Right cardiac atrium (tissue), 5 donors: ENCODE data around the gene TPM4. TPM values are rescaled to one million over a fixed set of nuclear protein-coding genes. Genes with fewer than 3 reads are reported as not detected.

Experiments used
- ATAC-seq, 2 donors: fragments of 200-7000 bp; cut with Tn5 transposase; one replicate each; pipeline versions ENCODE4 v1.8.0 to v1.9.1; 2020; ENCODE audit warnings: moderate library complexity in 2 of 2, mild to moderate bottlenecking in 1 of 2
- DNase-seq, 3 donors: peaks; one replicate each; pipeline ENCODE4 v3.0.0-alpha.2; 2020
- H3K27ac ChIP-seq: one replicate; pipeline ENCODE4 v1.5.1; 2013; ENCODE audit warnings: mild to moderate bottlenecking, low read length, control low read depth, moderate library complexity
- H3K27me3 ChIP-seq: one replicate; pipeline ENCODE4 v1.6.1; 2013; ENCODE audit not compliant: control insufficient read depth, insufficient read depth
- H3K4me1 ChIP-seq: one replicate; pipeline ENCODE4 v1.6.1; 2013; ENCODE audit warnings: low read length; ENCODE audit not compliant: control insufficient read depth, insufficient read depth
- H3K4me3 ChIP-seq: one replicate; pipeline ENCODE4 v1.5.1; 2013; ENCODE audit warnings: low read length, control low read depth
- H3K9me3 ChIP-seq: one replicate; pipeline ENCODE4 v1.6.1; 2013; ENCODE audit warnings: low read length; ENCODE audit not compliant: control insufficient read depth
- WGBS: extraction: QIAGEN DNeasy Blood & Tissue Kit; methylation state at CpG from one replicate; pipeline ENCODE4 v1.1.7; 2013; 5-methylcytosine and 5-hydroxymethylcytosine counted together
- intact Hi-C, 4 donors: fragments of 100-400 bp; cut with DNase I; formaldehyde crosslinking; loops; one replicate each; pipeline versions ENCODE4 v1.11.0 to v1.14.0; 2022 to 2023
- polyA plus RNA-seq: library from polyadenylated mRNA; stranded (reverse); fragments of 200-250 nt; gene quantifications from one replicate; pipeline ENCODE4 v1.2.3, GENCODE V29; 2013
- total RNA-seq, 4 donors: library from RNA; stranded (reverse); fragmentation: NEBNext Ultra II Directional; extraction: Animal tissue kit (Norgen Biotek cat#: 25700); gene quantifications; one replicate each; pipeline ENCODE4 v1.2.1, GENCODE V29; 2021
- donor health status: healthy with polysubstance abuse.
- donor health status: DM: no; HTN: yes; CAD: no.
- donor health status: DM: no; HTN: no; CAD: no.
- donor health status: DM: no; HTN: yes; CAD: no; lungs with severe emphysema.
- donor health status: DM: yes; HTN: yes; CAD: no.

The TPM4 gene
- total and polyA plus RNA-seq, 5 donors: 87.7 to 226 (median 135) TPM

- no peak for ATAC-seq
Measured at GRCh38 chr19:16041991-16042386, 34.3 kb upstream of the TPM4 start.

GRCh38 chr19:16042533-16043085 lies 33.7 kb upstream of the TPM4 start:
- ATAC-seq: no peak

More at GRCh38 chr19:16041991-16042386, 34.3 kb upstream of the TPM4 start:
- H3K27me3 ChIP-seq: no peaks in the 10 kb centered on the region
- 63% methylated on average over 9 of the region's 9 CpGs for WGBS
- H3K27ac ChIP-seq: no peak overlapping the region
- no peak for DNase-seq
- H3K9me3 ChIP-seq: no peaks in the 10 kb centered on the region
- intact Hi-C loops: loop anchor here (1.0 to 5.0 kb wide), 4 partner anchors 135 to 141 kb away; no protein-coding TSS in a partner anchor
- no peak overlapping the region for H3K4me3 ChIP-seq
- no peaks in the 10 kb centered on the region for H3K4me1 ChIP-seq

GRCh38 chr19:16043156-16043757 lies 33.0 kb upstream of the TPM4 start:
- intact Hi-C loops: loop anchor here in 2 of 4 donors (5.0 kb wide), 2 partner anchors 134 to 139 kb away; no protein-coding TSS in a partner anchor
- no peak for ATAC-seq
- no peaks in the 10 kb centered on the region for H3K9me3 ChIP-seq
- no peaks in the 10 kb centered on the region for H3K27me3 ChIP-seq
- H3K27ac ChIP-seq: no peak overlapping the region
- DNase-seq: no peak
- H3K4me3 ChIP-seq: no peak overlapping the region
- WGBS: 49% methylated on average over 2 of the region's 2 CpGs
- H3K4me1 ChIP-seq: no peaks in the 10 kb centered on the region

More at GRCh38 chr19:16042533-16043085, 33.7 kb upstream of the TPM4 start:
- Histone ChIP-seq H3K4me3 (no peak overlapping the region), H3K27ac (no peak overlapping the region), H3K9me3 (no peaks in the 10 kb centered on the region), H3K4me1 (no peaks in the 10 kb centered on the region), H3K27me3 (no peaks in the 10 kb centered on the region)
- no peak for DNase-seq
- 36% methylated on average over 4 of the region's 4 CpGs for WGBS
- intact Hi-C loops: loop anchor here in 2 of 4 donors (5.0 kb wide), 2 partner anchors 135 to 140 kb away; no protein-coding TSS in a partner anchor

DNA sequence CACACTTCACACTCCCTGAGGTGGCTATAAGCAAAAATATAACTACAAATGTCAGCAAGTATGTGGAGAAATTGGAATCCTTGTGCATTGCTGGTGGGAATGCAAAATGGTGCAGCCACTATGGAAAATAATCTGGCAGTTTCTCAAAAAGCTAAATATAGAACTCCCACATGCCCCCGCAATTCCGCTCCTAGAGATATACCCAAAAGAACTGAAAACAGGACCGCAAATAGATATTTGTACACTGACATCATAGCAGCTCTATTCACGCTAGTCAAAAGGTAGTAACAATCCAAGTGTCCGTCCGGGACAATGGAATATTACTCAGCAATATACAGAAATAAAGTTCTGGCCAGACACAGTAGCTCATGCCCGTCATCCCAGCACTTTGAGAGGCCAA lies 31.5 kb upstream of the TPM4 start:
- no peaks in the 10 kb centered on the region for H3K9me3 ChIP-seq
- no peaks in the 10 kb centered on the region for H3K4me1 ChIP-seq
- ATAC-seq (no peak), DNase-seq (no peak)
- H3K27ac ChIP-seq: no peak overlapping the region
- WGBS: 73% methylated on average over 7 of the region's 7 CpGs
- H3K27me3 ChIP-seq: no peaks in the 10 kb centered on the region
- intact Hi-C loops: loop anchor here in 2 of 4 donors (5.0 kb wide), 2 partner anchors 133 to 138 kb away; no protein-coding TSS in a partner anchor
- H3K4me3 ChIP-seq: no peak overlapping the region

GRCh38 chr19:16045171-16045570 lies 31.1 kb upstream of the TPM4 start:
- Histone ChIP-seq H3K27me3 (no peaks in the 10 kb centered on the region), H3K9me3 (no peaks in the 10 kb centered on the region), H3K4me1 (no peaks in the 10 kb centered on the region), H3K27ac (no peak overlapping the region), H3K4me3 (no peak overlapping the region)
- intact Hi-C loops: no loop called here
- ATAC-seq (no peak), DNase-seq (no peak)
- 77% methylated on average over 4 of the region's 4 CpGs for WGBS

GRCh38 chr19:16045893-16046292 lies 30.4 kb upstream of the TPM4 start:
- 89% methylated on average over 4 of the region's 4 CpGs for WGBS
- Histone ChIP-seq H3K27ac (no peak overlapping the region), H3K27me3 (no peaks in the 10 kb centered on the region), H3K4me1 (no peaks in the 10 kb centered on the region), H3K9me3 (no peaks in the 10 kb centered on the region), H3K4me3 (no peak overlapping the region)
- ATAC-seq (no peak), DNase-seq (no peak)
- intact Hi-C loops: no loop called here

GRCh38 chr19:16048583-16048982 lies 27.7 kb upstream of the TPM4 start:
- no peak for ATAC-seq
- no peaks in the 10 kb centered on the region for H3K4me1 ChIP-seq
- no peak for DNase-seq
- H3K27ac ChIP-seq: no peak overlapping the region
- no peaks in the 10 kb centered on the region for H3K9me3 ChIP-seq
- no peak overlapping the region for H3K4me3 ChIP-seq
- intact Hi-C loops: no loop called here
- no peaks in the 10 kb centered on the region for H3K27me3 ChIP-seq
- 85% methylated on average over 3 of the region's 3 CpGs for WGBS

- intact Hi-C loops: no loop called here
- peak; percentile 75 to 94 for ATAC-seq
- 37% methylated on average over 11 of the region's 11 CpGs for whole genome bisulfite sequencing
Measured at GRCh38 chr19:16051254-16052025, 24.9 kb upstream of the TPM4 start.

DNA sequence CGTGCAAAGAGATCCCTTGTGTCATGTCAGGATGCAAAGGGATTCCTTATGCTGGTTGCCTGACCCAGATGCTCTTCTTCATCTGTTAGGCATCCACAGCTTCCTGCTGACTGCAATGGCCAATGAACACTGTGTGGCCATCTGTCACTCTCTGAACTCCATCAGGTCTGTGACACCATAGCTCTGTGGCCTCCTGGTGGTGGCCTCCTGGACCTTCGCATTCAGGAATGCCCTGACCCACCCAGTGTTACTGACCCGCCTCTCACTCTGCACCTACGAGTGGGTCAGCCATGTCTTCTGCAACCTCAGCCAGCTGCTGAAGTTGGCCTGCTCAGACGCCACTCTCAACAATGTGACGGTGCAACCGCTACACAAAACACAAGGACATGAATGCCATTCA lies 23.9 kb upstream of the TPM4 start:
- Histone ChIP-seq H3K4me1 (no peaks in the 10 kb centered on the region), H3K9me3 (no peaks in the 10 kb centered on the region), H3K4me3 (no peak overlapping the region), H3K27me3 (no peaks in the 10 kb centered on the region), H3K27ac (no peak overlapping the region)
- intact Hi-C loops: no loop called here
- DNase-seq (no peak), ATAC-seq (no peak)
- WGBS: 79% methylated on average over 7 of the region's 7 CpGs

More at GRCh38 chr19:16051254-16052025, 24.9 kb upstream of the TPM4 start:
- no peaks in the 10 kb centered on the region for H3K4me1 ChIP-seq
- H3K27me3 ChIP-seq: no peaks in the 10 kb centered on the region
- H3K9me3 ChIP-seq: no peaks in the 10 kb centered on the region
- H3K4me3 ChIP-seq: no peak overlapping the region
- no peak overlapping the region for H3K27ac ChIP-seq
- no peak for DNase-seq

GRCh38 chr19:16057062-16057461 lies 19.2 kb upstream of the TPM4 start:
- Histone ChIP-seq H3K4me3 (no peak overlapping the region), H3K9me3 (no peaks in the 10 kb centered on the region), H3K27ac (no peak overlapping the region), H3K4me1 (no peaks in the 10 kb centered on the region), H3K27me3 (no peaks in the 10 kb centered on the region)
- intact Hi-C loops: no loop called here
- DNase-seq (no peak), ATAC-seq (no peak)
- WGBS: 62% methylated on average over 5 of the region's 5 CpGs

- WGBS: 56% methylated on average over 2 of the region's 2 CpGs
- no peak for ATAC-seq
Measured at GRCh38 chr19:16060294-16060693, 16.0 kb upstream of the TPM4 start.

More at GRCh38 chr19:16060294-16060693, 16.0 kb upstream of the TPM4 start:
- intact Hi-C loops: loop anchor here in 1 of 4 donors (10.0 kb wide), 1 partner anchor 55 kb away; the partner anchor contains the start of gene RAB8A
- Histone ChIP-seq H3K27me3 (no peaks in the 10 kb centered on the region), H3K27ac (no peak overlapping the region), H3K4me3 (no peak overlapping the region), H3K4me1 (no peaks in the 10 kb centered on the region), H3K9me3 (no peaks in the 10 kb centered on the region)
- no peak for DNase-seq
